NCI-H128 (cell line): ENCODE results near the gene SGCA.

ENCODE experiments used
- DNase-seq: peaks from one replicate; lab custom pipeline; 2025; ENCODE audit not compliant: unreplicated experiment; lab: John Stamatoyannopoulos, UW

Gene SGCA

DNA sequence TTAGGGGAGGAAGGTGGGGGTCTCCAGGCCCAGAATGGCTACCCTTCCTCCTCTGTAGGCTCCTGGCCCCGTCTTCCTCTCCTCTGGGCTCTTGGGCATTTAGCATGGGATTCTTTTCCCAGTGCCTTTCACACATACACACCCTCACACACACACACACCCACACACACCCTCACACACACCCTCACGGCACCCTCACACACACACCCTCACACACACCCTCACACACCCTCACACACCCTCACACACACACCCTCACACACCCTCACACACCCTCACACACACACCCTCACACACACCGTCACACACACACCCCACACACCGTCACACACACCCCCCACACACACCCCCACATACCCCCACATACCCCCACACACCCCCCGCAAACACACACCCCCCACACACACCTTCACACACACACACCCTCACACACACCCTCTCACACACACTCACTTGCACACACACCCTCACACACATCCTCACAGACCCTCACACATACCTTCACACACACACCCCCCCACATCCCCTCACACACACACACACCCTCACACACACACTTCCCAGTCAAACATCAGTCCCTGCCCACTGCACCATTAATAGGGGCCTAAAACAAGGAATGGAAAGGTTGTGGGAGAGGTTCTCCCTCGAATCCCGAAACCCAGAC, 845 bp downstream of the SGCA start:
- DNase-seq = no peak

DNA sequence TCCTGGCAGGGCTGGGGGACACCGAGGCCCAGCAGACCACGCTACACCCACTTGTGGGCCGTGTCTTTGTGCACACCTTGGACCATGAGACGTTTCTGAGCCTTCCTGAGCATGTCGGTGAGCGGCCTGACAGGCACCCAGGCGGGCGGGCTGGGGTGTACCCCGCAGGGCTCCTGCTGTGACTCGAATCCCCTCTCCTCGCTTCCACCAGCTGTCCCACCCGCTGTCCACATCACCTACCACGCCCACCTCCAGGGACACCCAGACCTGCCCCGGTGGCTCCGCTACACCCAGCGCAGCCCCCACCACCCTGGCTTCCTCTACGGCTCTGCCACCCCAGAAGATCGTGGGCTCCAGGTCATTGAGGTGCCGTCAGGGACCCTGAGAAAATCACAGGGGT, 1.6 kb downstream of the SGCA start:
- no peak for DNase-seq

DNA sequence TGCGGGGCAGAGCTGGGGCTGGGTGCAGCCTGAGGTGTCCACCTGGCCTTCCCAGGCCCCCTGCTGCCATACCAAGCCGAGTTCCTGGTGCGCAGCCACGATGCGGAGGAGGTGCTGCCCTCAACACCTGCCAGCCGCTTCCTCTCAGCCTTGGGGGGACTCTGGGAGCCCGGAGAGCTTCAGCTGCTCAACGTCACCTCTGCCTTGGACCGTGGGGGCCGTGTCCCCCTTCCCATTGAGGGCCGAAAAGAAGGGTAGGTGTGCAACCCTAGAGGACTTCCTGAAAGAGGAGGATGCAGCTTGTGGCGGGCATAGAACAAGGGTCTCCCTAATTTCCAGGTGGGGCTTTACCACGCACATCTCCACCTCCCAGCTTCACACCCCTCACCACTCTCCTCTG, 2.5 kb downstream of the SGCA start:
- DNase-seq = no peak

DNA sequence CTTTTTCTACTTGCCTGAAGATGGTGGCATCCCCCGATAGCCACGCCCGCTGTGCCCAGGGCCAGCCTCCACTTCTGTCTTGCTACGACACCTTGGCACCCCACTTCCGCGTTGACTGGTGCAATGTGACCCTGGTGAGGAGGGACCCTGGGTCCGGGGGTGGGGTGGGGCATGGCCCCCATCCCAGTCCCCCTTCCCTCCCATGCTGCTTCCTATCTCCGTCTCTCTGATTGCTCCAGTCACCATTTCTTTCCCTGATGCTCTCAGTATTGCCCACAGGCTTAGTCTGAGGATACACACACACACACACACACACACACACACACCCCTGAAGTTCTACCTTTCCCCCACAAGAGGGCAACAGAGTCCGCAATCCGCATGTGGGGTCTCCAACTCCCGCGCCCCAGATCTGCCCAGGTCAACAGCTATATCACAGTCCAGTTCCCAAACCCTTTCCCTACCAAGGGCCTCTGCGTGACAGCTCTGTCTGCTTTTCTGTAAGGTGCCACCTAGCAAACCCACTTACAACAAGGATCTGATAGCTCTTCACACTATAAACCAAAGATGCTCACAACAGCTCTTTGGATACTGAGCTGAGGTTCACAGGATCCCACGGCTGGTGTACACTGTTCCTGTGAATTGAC, 3.4 kb downstream of the SGCA start:
- DNase-seq = no peak

DNA sequence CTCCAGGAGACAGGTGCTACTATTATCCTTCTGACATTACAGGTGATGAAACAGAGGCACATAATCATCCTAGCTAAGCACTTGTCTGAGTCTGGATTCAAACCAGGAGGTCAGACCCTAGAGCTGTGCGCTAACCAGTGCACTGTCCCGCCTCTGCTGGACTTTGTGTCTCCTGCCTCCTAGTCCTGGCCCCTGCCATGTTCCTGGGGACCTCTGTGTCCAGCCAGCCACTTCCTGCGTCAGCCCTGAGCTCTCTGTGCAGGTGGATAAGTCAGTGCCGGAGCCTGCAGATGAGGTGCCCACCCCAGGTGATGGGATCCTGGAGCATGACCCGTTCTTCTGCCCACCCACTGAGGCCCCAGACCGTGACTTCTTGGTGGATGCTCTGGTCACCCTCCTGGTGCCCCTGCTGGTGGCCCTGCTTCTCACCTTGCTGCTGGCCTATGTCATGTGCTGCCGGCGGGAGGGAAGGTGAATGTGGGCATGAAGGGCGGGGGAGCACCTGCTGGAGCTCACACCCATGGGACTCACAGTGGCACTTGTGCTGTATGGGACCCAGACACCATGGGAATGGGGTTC, 4.2 kb downstream of the SGCA start:
- DNase-seq = no peak

DNA sequence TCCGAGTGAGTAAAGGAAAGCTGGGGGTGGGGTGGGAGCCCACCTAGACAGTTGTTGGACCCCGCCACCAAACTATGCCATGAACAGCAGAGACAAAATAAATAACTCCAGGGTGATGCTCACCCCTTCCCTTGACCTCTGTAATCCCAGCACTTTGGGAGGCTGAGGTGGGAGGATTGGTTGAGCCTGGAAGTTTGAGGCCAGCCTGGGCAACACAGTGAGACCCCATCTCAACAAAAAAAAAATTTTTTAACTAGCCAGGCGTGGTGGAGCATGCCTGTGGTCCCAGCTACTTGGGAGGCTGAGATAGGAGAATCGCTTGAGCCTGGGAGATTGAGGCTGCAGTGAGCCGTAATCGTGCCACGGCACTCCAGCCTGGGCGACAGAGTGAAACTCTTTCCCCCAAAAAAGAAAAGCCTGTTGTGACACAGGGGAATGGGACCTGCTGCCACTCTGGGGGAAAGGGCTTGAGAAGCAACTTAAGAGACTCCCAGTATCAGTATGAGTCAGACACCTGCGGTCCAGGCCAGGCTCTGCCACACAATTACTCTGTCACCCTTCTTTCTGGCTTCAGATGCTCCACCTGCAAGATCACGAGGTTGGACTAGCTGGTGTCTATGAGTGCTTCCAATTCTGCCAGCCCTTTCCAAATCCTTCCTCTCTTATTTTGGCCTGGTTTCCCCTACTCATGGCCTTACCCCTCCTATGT, 5.0 kb downstream of the SGCA start:
- DNase-seq = no peak

DNA sequence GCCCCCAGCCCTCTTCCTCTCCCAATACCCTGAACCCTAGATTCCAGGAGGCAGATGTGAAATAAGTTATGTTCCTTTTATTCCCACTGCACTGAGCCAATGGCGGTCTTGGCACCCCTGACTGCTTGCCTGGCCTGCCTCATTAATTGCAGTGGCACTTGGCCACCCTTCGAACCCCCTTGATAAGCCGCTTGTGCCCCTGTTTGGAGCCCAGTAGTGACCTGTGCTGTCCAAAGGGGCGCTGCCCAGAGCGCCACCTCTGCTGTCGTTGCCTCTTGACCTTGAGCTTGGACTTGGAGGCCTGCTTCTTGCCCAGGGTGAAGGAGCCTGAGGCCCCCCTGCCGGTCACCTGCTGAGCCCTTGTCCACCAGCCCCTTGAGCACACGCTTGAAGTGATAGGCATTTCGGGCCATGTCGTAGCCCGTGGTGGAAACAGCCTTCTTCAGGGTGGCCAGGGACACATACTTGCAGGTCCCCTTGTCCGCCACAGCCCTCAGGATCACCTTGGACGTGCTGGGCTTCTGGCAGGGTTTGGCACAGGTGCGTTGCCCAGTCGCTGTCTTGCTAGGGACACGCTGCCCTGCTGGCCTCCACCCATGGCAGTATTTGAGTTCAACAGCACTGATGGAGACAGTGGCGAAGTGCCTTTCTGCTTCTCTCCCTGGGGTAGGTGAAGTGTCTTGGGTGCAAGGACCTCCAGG, 5.7 kb downstream of the SGCA start:
- DNase-seq = no peak

DNA sequence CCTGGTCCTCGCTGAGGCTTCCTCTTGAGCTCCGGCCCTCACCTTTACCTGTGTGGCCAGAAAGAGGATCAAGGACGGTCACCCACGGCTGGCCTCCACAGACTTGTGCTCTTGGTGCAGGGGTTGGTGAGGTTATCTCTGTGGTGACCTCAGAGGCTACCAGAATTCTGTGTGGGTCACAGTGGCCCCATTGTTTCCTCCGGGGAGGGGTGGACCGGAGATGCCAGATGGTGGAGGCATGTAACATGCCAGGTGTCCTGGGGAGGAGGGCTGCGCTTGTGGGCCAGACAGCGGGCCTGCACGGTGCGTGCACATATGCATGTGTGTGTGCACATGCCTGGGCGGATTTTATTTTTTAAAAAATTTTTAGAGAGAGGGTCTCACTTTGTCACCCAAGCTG, 6.3 kb downstream of the SGCA start:
- DNase-seq = no peak

DNA sequence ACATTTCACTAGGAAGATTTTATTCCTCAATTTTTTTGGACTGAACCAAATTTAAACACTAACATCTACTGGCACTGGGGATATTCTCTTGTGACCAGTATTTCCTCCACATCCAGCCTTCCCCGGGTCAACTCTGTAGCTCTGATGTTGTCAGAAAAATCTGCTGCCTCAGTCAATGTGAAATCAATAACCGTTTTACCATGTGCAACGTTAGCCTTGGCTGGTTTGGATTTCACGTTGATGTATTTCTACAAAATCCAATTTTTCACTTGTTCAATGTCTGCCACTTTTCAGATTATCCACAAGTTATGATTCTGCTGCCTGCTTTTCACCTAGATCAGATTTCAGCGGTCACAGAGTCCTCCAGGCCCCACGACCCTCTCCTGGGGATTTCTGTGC, 7.1 kb downstream of the SGCA start:
- DNase-seq = no peak

DNA sequence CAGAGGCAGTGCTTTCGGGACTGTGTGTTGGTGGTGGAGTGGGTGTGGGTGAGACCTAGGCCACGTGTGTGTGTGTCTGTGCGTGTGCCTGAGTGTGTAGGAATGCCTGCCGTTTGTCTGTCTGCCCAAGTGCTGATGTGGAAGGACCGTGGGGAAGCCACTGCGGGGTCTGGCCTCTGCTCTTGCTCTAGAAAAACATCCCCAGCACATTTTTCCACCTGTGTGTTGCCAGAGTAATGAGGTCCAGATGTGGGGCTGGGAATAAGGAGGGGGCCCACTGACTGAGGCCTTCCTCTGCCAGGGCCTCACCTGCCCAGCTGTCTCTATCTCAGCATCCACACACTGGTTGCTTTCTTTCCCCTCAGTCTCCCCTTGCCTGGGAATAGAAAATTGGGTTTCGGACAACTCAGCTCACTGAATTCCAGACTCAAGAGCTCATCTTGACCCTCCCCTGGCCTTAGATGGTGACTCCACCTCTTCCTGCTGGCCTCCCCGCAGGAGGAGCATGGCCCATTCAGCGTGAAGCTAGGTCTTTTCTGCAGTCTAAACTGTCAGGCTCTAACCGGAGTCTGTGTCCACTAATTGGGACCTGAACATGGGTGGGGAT, 7.6 kb downstream of the SGCA start:
- no peak for DNase-seq

DNA sequence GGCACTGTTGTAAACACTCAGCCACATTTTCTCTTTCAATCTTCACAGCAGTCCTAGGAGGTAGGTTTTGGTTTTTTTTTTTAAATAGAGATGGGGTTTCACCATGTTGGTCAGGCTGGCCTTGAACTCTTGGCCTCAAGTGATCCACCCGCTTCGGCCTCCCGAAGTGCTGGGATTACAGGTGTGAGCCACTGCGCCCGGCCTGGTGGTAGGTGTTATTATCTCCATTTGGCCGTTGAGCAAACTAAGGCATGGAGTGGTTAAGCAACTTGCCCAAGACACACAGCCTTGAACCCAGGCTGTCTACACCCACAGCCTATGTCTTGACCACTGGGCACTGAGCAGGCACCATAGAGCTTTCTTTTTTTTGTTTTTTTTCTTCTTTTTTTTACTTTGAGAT, 8.6 kb downstream of the SGCA start:
- no peak for DNase-seq

DNA sequence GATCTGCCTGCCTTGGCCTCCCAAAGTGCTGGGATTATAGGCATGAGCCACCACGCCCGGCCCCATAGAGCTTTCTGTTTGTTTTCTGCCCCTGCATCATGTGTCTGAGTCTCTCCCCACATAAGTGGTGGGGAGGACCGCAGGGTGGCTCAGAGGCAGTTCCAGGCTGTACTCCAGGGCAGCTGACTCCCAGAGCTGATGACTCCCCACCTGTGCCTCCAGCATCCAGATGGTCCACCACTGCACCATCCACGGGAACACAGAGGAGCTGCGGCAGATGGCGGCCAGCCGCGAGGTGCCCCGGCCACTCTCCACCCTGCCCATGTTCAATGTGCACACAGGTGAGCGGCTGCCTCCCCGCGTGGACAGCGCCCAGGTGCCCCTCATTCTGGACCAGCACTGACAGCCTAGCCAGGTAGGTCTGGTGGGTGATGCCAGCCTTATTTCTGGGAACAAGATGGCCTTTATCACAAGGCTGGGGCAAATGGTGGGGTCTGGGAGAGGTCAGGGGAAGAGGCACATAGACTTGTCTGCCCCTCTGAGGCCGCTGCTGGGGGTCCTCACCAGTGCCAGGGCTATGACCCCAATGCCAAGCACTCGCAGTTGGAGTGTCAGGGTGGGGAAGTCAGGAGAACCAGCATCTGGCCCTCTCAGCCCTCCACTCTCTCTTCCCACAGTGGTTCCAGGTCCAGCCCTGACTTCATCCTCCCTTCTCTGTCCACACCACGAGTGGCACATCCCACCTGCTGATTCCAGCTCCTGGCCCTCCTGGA, 9.4 kb downstream of the SGCA start:
- DNase-seq = no peak

DNA sequence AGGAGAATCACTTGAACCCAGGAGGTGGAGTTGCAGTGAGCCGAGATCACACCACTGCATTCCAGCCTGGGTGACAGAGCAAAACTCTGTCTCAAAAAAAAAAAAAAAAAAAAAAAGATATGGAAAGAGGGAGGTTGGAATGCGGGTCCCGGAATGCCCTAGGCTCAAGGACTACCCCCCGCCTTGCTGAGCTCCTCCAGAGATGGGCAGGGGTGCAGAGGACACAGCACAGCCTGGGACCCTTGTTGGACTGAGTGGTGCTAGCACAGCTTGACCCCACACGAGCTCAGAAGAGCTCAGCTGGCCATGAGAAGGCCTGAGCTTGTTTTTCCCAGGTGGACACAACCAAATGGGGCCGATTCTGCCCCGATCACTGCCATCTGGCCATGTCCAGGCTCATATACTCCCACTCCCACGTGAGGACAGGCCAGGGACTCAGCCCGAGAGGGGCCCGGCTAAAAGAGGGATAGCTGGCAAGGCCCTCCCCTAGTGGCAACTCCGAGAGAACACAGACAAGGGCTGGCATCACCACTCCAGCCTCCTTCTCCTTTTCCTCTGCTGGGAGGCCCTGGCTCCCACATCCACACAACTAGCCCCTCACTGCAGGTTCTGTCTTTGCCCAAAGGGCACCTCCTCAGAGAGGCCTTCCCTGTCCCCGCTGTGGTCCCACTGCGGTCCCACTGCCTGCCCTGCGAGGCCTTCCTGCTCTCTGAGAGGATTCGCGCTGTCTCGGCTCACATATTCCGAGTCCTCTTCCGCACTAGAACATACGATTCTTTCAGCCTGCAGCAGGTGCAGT, 11.0 kb downstream of the SGCA start:
- DNase-seq = no peak

DNA sequence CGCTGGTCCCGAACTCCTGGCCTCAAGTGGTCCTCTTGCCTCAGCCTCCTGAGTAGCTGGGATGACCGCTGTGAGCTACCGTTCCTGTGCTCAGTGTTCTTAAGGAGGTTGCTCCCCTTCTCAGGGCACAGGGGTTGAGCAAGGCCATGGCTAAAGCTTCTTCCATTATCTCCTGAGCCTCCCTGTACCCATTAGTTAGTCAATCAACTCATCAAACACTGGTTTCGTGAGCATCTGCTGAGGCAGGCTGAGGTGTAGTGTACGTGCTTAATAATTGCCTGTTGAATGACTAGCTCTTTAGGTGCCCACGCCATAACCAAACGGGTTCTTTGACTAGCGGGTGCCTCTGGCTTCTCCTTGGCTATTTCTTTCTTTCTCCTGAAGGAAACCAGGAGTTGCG, 11.7 kb downstream of the SGCA start:
- no peak for DNase-seq

DNA sequence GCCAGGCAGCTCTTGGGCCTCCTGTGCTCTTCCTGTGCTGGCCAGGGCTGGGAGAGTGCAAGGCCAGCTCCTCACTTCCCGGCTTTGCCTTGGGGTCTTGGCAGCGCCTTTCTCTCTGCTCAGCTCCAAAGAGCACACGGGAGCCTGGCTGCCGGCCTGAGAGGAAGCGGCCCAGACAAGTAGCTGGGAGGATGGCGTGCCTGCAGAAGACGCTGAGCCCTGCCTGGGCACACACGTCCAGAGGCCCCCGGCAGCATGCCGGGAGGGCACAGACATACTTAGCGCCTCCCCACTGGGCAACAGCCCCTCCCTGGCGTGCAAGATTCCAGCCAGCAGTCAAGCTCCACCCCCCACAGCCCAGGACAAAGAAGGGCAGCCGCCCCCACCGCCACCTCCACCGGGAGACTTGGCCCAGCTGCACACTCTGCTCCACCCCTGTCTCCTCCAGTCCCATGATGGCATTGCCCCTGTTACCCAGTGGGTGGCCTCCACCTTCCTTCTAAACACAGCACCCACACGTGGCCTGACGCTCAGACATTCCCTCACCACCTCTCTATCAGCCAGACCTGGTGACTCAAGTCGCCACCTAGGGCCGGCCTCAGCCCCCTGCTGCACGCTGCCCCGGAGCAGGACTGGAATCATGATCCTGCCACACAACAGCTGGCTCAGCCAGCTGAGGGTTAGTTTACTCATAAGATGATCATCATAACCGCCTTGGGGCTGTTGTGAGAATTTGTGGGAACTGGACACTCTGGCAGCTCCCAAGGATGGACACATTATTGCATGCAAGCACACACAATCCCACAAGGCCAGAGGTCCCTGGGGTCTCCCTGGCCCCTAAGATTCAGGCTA, 12.4 kb downstream of the SGCA start:
- no peak for DNase-seq

DNA sequence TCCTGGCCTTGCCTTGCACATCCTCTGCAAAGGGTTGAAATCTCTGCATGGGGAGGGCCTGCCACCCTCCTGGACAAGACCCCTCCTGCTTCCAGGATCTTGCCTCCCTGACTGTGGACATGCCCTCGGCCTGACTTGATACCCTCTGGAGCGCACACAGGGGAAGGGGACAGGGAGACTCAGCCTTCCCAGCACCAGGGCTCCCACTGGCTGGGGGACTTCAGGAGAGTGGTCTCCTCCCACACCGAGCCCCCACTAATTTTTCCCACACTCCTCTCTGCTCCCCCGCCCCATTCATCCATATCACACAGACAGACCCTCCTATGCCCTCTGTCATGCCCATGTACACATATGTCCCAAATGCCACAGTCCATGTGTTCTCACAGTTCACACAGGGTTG, 14.3 kb downstream of the SGCA start:
- DNase-seq = no peak

DNA sequence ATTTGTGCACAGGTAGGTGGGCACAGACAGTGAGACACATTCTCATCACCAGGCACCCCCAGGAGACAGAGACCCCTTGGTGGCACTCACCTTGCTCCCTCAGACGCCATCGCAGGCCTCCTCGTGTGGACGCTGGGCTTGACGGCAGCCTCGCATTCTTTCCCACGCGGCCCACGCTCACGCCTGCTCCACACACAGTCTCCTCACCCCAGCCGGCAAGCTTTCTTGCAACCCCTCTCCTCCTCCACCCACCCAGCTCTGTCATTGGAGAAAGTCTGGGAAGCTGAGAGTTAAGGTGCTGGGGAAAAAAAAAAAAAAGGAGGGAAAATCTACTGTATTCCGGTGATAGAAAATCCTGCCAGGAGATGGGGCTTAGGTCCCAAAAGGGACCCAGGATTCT, 14.8 kb downstream of the SGCA start:
- no peak for DNase-seq

DNA sequence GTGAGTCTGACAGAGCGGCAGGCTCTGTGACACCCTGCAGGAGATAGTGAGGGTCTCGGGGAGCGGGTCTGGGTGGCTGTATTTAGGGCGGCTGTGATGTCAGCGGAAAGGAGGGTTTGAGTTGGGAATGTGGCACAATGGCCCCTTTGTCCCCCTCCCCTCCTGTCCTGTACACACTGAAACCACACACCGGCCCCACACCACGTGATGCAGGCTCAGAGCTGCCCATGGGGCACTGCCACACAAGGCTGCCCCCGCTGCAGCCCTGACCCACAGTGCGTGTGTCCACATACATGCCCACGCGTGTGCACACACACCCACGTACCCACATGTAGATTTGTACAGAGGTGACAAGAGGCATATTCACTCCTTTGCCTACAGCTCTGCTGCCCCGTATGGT, 15.3 kb downstream of the SGCA start:
- DNase-seq = no peak
